ENCODE measurements around the gene AQR. TPM values are rescaled to one million over a fixed set of nuclear protein-coding genes. Genes with fewer than 3 reads are reported as not detected.

AQR gene
- total and polyA plus RNA-seq, 2 experiments from 2014 or later, result 42.3 to 67.3 TPM

GRCh38 chr15:34999906-35000305, 30.4 kb upstream of the AQR start:
- Histone ChIP-seq H3K27ac (ENCODE audit: low read depth) (no peak overlapping the region), H4K20me1 (replicated peaks; ENCODE audit: insufficient read depth) (no peaks in the 10 kb centered on the region), H3K36me3 (ENCODE audit: insufficient read depth) (no peaks in the 10 kb centered on the region), H3K4me3 (no peak overlapping the region), H3K27me3 (ENCODE audit: insufficient read depth) (no peaks in the 10 kb centered on the region), H3K9me2 (ENCODE audit: insufficient read depth) (no peaks in the 10 kb centered on the region), H3K4me1 (ENCODE audit: insufficient read depth) (peaks cover 16% of the 10 kb centered on the region; the same call in 1 of the 2 replicates), H3K4me2 (no peak overlapping the region), H3K79me2 (replicated peaks; ENCODE audit: insufficient read depth) (no peaks in the 10 kb centered on the region), H3F3A (replicated peaks; ENCODE audit: low read depth) (no peaks in the 10 kb centered on the region), H2AFZ (no peak overlapping the region)
- H3K27me3 Mint-ChIP-seq (ENCODE audit: insufficient read depth, low read depth, poor library complexity), result peaks cover 10% of the 10 kb centered on the region
- H3K4me3 Mint-ChIP-seq, result no peak overlapping the region
- TF ChIP-seq JUNB (IDR thresholded peaks at IDR 0.05; ENCODE audit: unreplicated experiment) (no peak), POLR2AphosphoS5 (IDR thresholded peaks at IDR 0.05; ENCODE audit: low read depth) (no peak), EZH2phosphoT487 (IDR thresholded peaks at IDR 0.05; ENCODE audit: unreplicated experiment) (no peak), ZNF462 (CRISPR knock-in tag; IDR thresholded peaks at IDR 0.05) (no peak), NANOG (IDR thresholded peaks at IDR 0.05; ENCODE audit: borderline replicate concordance) (no peak), CTCF (conservative IDR thresholded peaks at IDR 0.05; ENCODE audit: low read depth in 2 of 2) (no peak), ZNF331 (CRISPR knock-in tag; IDR thresholded peaks at IDR 0.05; ENCODE audit: low read depth) (no peak), REST (IDR thresholded peaks at IDR 0.05; ENCODE audit: unreplicated experiment) (no peak)
- TF ChIP-seq, protein P1, sequence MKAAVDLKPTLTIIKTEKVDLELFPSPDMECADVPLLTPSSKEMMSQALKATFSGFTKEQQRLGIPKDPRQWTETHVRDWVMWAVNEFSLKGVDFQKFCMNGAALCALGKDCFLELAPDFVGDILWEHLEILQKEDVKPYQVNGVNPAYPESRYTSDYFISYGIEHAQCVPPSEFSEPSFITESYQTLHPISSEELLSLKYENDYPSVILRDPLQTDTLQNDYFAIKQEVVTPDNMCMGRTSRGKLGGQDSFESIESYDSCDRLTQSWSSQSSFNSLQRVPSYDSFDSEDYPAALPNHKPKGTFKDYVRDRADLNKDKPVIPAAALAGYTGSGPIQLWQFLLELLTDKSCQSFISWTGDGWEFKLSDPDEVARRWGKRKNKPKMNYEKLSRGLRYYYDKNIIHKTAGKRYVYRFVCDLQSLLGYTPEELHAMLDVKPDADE (IDR thresholded peaks at IDR 0.05), result no peak
- no peaks in the 10 kb centered on the region for H3K36me3 Mint-ChIP-seq (ENCODE audit: low read depth)
- H3K27ac Mint-ChIP-seq, result no peak overlapping the region
- H3K4me1 Mint-ChIP-seq, result peaks cover 15% of the 10 kb centered on the region
- H3K9me3 Mint-ChIP-seq, result peaks cover 2% of the 10 kb centered on the region; the same call in 1 of the 3 replicates
- no peak for DNase-seq (ENCODE audit: low spot score)
- ATAC-seq, result no peak

Measured in GM23338 (cell line).